H9 (cell line): ENCODE results near the gene CLCNKB. TPM values are rescaled to one million over a fixed set of nuclear protein-coding genes. Genes with fewer than 3 reads are reported as not detected.

ENCODE experiments used
- DNase-seq: peaks from one replicate; pipeline ENCODE4 v3.0.0-alpha.2; 2017
- H2AFZ ChIP-seq: one replicate; pipeline ENCODE4 v1.6.1; 2013; ENCODE audit warnings: mild to moderate bottlenecking, low read length, control low read depth, moderate library complexity
- H2AK5ac ChIP-seq: 2 replicates; pipeline ENCODE4 v1.6.1; 2013; ENCODE audit warnings: low read length, control low read depth, mixed read lengths; ENCODE audit not compliant: insufficient read length
- H2BK120ac ChIP-seq: one replicate; pipeline ENCODE4 v1.6.1; 2013; ENCODE audit warnings: low read depth, mild to moderate bottlenecking, low read length, control low read depth, inconsistent platforms; ENCODE audit not compliant: poor library complexity, severe bottlenecking
- H2BK12ac ChIP-seq: 2 replicates; pipeline ENCODE4 v1.6.1; 2013; ENCODE audit warnings: low read length, control low read depth, mixed read lengths, low read depth; ENCODE audit not compliant: insufficient read length
- H2BK15ac ChIP-seq: 2 replicates; pipeline ENCODE4 v1.6.1; 2013; ENCODE audit warnings: low read depth, low read length, control low read depth
- H2BK20ac ChIP-seq: one replicate; pipeline ENCODE4 v1.6.1; 2013; ENCODE audit warnings: low read depth, mild to moderate bottlenecking, low read length, control low read depth, inconsistent platforms; ENCODE audit not compliant: poor library complexity, severe bottlenecking
- H2BK5ac ChIP-seq: 2 replicates; pipeline ENCODE4 v1.6.1; 2013; ENCODE audit warnings: low read length, control low read depth, mixed read lengths; ENCODE audit not compliant: insufficient read length
- H3K14ac ChIP-seq: 2 replicates; pipeline ENCODE4 v1.6.1; 2013; ENCODE audit warnings: low read length, control low read depth; ENCODE audit not compliant: insufficient read depth
- H3K18ac ChIP-seq: 2 replicates; pipeline ENCODE4 v1.6.1; 2013; ENCODE audit warnings: low read depth, mild to moderate bottlenecking, mixed read lengths, low read length, control low read depth; ENCODE audit not compliant: insufficient read length
- H3K23ac ChIP-seq: 2 replicates; pipeline ENCODE4 v1.6.1; 2013; ENCODE audit warnings: low read length, control low read depth, mixed read lengths, low read depth; ENCODE audit not compliant: insufficient read length
- H3K23me2 ChIP-seq: 2 replicates; pipeline ENCODE4 v1.6.1; 2013; ENCODE audit warnings: low read depth, mild to moderate bottlenecking, mixed read lengths, low read length, control low read depth; ENCODE audit not compliant: insufficient read length, poor library complexity, severe bottlenecking
- H3K27ac ChIP-seq: 2 replicates; pipeline ENCODE4 v1.5.1; 2013; ENCODE audit warnings: low read length, control low read depth, mixed read lengths, low read depth; ENCODE audit not compliant: insufficient read length
- H3K27me3 ChIP-seq: 2 replicates; pipeline ENCODE4 v1.6.1; 2013; ENCODE audit warnings: low read length, control low read depth, inconsistent platforms; ENCODE audit not compliant: insufficient read depth
- H3K4ac ChIP-seq: 2 replicates; pipeline ENCODE4 v1.6.1; 2013; ENCODE audit warnings: low read depth, mild to moderate bottlenecking, control low read depth, inconsistent platforms, low read length, moderate library complexity
- H3K4me1 ChIP-seq: 2 replicates; pipeline ENCODE4 v1.6.1; 2013; ENCODE audit warnings: low read length, control low read depth, inconsistent platforms; ENCODE audit not compliant: insufficient read depth
- H3K4me2 ChIP-seq: 2 replicates; pipeline ENCODE4 v1.6.1; 2013; ENCODE audit warnings: low read length, control low read depth, mixed read lengths; ENCODE audit not compliant: insufficient read length, insufficient read depth
- H3K56ac ChIP-seq: 2 replicates; pipeline ENCODE4 v1.6.1; 2013; ENCODE audit warnings: low read depth, mild to moderate bottlenecking, mixed read lengths, low read length, control low read depth; ENCODE audit not compliant: insufficient read length
- H3K79me1 ChIP-seq: 2 replicates; pipeline ENCODE4 v1.6.1; 2013; ENCODE audit warnings: low read depth, mild to moderate bottlenecking, moderate library complexity, low read length, control low read depth, inconsistent platforms; ENCODE audit not compliant: insufficient read depth, poor library complexity, severe bottlenecking
- H3K79me2 ChIP-seq: 2 replicates; pipeline ENCODE4 v1.6.1; 2013; ENCODE audit warnings: low read length, control low read depth, inconsistent platforms; ENCODE audit not compliant: insufficient read depth
- H3K9ac ChIP-seq: 2 replicates; pipeline ENCODE4 v1.6.1; 2013; ENCODE audit warnings: low read length, control low read depth, mixed read lengths; ENCODE audit not compliant: insufficient read length; ENCODE audit errors: extremely low read depth
- H3K9me3 ChIP-seq: one replicate; pipeline ENCODE4 v1.6.1; 2013; ENCODE audit warnings: low read depth, low read length, inconsistent platforms; ENCODE audit not compliant: control insufficient read depth
- H3T11ph ChIP-seq: one replicate; pipeline ENCODE4 v1.6.1; 2013; ENCODE audit warnings: mild to moderate bottlenecking, low read length, control low read depth, inconsistent platforms
- H4K20me1 ChIP-seq: one replicate; pipeline ENCODE4 v1.6.1; 2013; ENCODE audit not compliant: control insufficient read depth, insufficient read length, insufficient read depth
- H4K5ac ChIP-seq: 2 replicates; pipeline ENCODE4 v1.6.1; 2013; ENCODE audit warnings: low read depth, mild to moderate bottlenecking, mixed read lengths, low read length, control low read depth; ENCODE audit not compliant: insufficient read length
- H4K8ac ChIP-seq: replicated peaks from 2 replicates; pipeline ENCODE4 v1.6.1; 2013; ENCODE audit warnings: low read length, control low read depth, mixed read lengths, low read depth; ENCODE audit not compliant: insufficient read length
- H4K91ac ChIP-seq: 2 replicates; pipeline ENCODE4 v1.6.1; 2013; ENCODE audit warnings: low read depth, mild to moderate bottlenecking, moderate library complexity, mixed read lengths, low read length, control low read depth; ENCODE audit not compliant: insufficient read length
- H3K27ac Mint-ChIP-seq, 3 experiments: 2 replicates in 2 of 3; 3 replicates in 1 of 3; pipeline ENCODE4 v1.8.0; 2020 to 2021; ENCODE audit warnings: mixed read lengths in 3 of 3, mild to moderate bottlenecking in 1 of 3, moderate library complexity in 1 of 3
- H3K27me3 Mint-ChIP-seq: 2 replicates; pipeline ENCODE4 v1.8.0; 2021; ENCODE audit warnings: low read depth, mild to moderate bottlenecking, moderate library complexity, mixed read lengths
- H3K36me3 Mint-ChIP-seq, 3 experiments: 2 replicates in 2 of 3; 3 replicates in 1 of 3; pipeline ENCODE4 v1.8.0; 2020 to 2021; ENCODE audit warnings: low read depth in 3 of 3, mixed read lengths in 3 of 3; ENCODE audit not compliant: insufficient read depth in 1 of 3
- H3K4me1 Mint-ChIP-seq, 2 experiments: 2 replicates each; pipeline ENCODE4 v1.8.0; 2020; ENCODE audit warnings: mixed read lengths in 2 of 2
- H3K4me3 Mint-ChIP-seq, 2 experiments: 2 replicates in 1 of 2; 3 replicates in 1 of 2; pipeline ENCODE4 v1.8.0; 2020 to 2021; ENCODE audit warnings: mild to moderate bottlenecking in 2 of 2, mixed read lengths in 2 of 2, moderate library complexity in 1 of 2
- H3K9me3 Mint-ChIP-seq, 2 experiments: 2 replicates in 1 of 2; 3 replicates in 1 of 2; pipeline ENCODE4 v1.8.0; 2020; ENCODE audit warnings: mild to moderate bottlenecking in 2 of 2, mixed read lengths in 2 of 2, moderate library complexity in 1 of 2
- WGBS: extraction: QIAGEN DNeasy Blood & Tissue Kit; methylation state at CpG from one replicate; pipeline ENCODE4 v1.1.7; 2013; ENCODE audit warnings: missing lambda C conversion rate, low lambda C conversion rate, mixed read lengths; ENCODE audit not compliant: insufficient read length; ENCODE audit errors: extremely low coverage; 5-methylcytosine and 5-hydroxymethylcytosine counted together
- total RNA-seq: library from RNA; stranded (reverse); gene quantifications from 2 replicates; pipeline ENCODE4 v1.2.1, GENCODE V29; 2021
- TF ChIP-seq, protein P1 (sequence below): fragments of 200-600 bp; sonication (generic); conservative IDR thresholded peaks from 3 replicates; pipeline ENCODE4 v1.8.0; 2021; ENCODE audit warnings: antibody characterized with exemption, mild to moderate bottlenecking

CLCNKB gene
- total RNA-seq, 1 experiment from 2014 or later: 1.7 TPM

DNA sequence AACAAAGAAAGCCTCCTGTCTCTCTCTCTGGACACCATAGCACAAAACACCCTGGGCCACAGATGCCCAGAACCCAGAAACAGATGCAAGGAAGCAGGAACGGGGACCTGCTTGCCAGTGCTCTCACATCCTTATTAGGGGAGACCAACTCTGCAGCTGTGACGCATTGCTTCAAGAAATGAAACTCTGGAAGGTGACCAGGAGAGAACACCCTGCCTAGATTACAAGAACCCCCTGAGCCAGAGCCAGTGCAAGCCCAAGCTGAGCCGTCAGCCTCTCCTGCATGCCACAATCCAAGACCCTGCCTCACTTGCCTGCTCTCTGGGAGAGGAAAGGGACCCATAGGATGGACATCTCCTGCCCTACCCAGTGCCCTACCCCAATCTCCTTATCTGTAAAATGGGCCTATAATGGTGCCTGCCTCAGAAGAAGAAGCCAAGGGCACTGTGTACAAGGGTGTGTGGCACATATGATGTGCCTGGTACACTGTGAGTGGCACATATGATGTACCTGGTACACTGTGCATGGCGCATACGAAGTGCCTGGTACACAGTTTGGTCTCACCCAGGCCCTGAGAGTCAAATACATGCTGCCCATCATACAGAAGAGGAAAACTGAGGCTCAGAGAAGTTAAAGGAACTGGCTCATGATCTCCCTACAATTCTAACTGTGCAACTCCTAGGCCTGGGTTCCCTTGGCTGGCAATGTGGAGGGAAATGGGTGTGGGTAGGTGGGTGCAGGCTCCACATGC is 46.7 kb downstream of the CLCNKB start:
- H3K4me3 Mint-ChIP-seq: no peak overlapping the region
- H3K4me2 ChIP-seq: no peak overlapping the region
- H2BK20ac ChIP-seq: no peak overlapping the region
- no peaks in the 10 kb centered on the region for H3K36me3 Mint-ChIP-seq
- no peak overlapping the region for H2BK5ac ChIP-seq
- H3K9me3 Mint-ChIP-seq: no peaks in the 10 kb centered on the region
- H3K4me1 Mint-ChIP-seq: peaks cover 14 to 27% of the 10 kb centered on the region in 2 experiments
- no peaks in the 10 kb centered on the region for H3K4me1 ChIP-seq
- H2AFZ ChIP-seq: no peak overlapping the region
- H3K14ac ChIP-seq: no peak overlapping the region
- WGBS: no CpG with 5 or more reads among the region's 5 CpGs
- no peak overlapping the region for H3K56ac ChIP-seq
- H3K27ac ChIP-seq: no peak overlapping the region
- H2AK5ac ChIP-seq: no peak overlapping the region
- H3T11ph ChIP-seq: no peak overlapping the region
- no peak for DNase-seq
- no peak overlapping the region for H4K8ac ChIP-seq
- no peak overlapping the region for H3K9ac ChIP-seq
- H2BK15ac ChIP-seq: no peak overlapping the region
- no peaks in the 10 kb centered on the region for H3K23me2 ChIP-seq
- peaks cover 1% of the 10 kb centered on the region for H3K27me3 Mint-ChIP-seq
- no peaks in the 10 kb centered on the region for H3K79me2 ChIP-seq
- no peaks in the 10 kb centered on the region for H4K20me1 ChIP-seq
- H2BK12ac ChIP-seq: no peak overlapping the region
- no peaks in the 10 kb centered on the region; the same call in 1 of the 2 replicates for H3K27me3 ChIP-seq
- no peak overlapping the region for H2BK120ac ChIP-seq
- TF ChIP-seq, protein P1, sequence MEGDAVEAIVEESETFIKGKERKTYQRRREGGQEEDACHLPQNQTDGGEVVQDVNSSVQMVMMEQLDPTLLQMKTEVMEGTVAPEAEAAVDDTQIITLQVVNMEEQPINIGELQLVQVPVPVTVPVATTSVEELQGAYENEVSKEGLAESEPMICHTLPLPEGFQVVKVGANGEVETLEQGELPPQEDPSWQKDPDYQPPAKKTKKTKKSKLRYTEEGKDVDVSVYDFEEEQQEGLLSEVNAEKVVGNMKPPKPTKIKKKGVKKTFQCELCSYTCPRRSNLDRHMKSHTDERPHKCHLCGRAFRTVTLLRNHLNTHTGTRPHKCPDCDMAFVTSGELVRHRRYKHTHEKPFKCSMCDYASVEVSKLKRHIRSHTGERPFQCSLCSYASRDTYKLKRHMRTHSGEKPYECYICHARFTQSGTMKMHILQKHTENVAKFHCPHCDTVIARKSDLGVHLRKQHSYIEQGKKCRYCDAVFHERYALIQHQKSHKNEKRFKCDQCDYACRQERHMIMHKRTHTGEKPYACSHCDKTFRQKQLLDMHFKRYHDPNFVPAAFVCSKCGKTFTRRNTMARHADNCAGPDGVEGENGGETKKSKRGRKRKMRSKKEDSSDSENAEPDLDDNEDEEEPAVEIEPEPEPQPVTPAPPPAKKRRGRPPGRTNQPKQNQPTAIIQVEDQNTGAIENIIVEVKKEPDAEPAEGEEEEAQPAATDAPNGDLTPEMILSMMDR: no peak
- no peak overlapping the region for H3K4ac ChIP-seq
- H3K23ac ChIP-seq: no peak overlapping the region
- H3K27ac Mint-ChIP-seq: no peak overlapping the region; a peak in 1 of 7 replicates
- no peaks in the 10 kb centered on the region for H3K79me1 ChIP-seq
- H3K18ac ChIP-seq: no peak overlapping the region
- H3K9me3 ChIP-seq: no peaks in the 10 kb centered on the region
- no peak overlapping the region for H4K5ac ChIP-seq
- H4K91ac ChIP-seq: no peak overlapping the region
